GM12878 (cell line): Measurements from ENCODE around the gene DISP3. TPM values are rescaled to one million over a fixed set of nuclear protein-coding genes. Genes with fewer than 3 reads are reported as not detected.
A peak's percentile ranks its signal among the peaks of the same experiment; 100 is the strongest.

Experiments used
- CHD4 ChIP-seq: fragments of 200-600 bp; sonication (generic); IDR thresholded peaks from 2 replicates; pipeline ENCODE4 v1.6.1; 2016; ENCODE audit warnings: mild to moderate bottlenecking
- CREM ChIP-seq: IDR thresholded peaks from 2 replicates; pipeline ENCODE4 v1.6.1; 2014; ENCODE audit warnings: antibody characterized with exemption, low read depth
- ESRRA ChIP-seq: IDR thresholded peaks from 2 replicates; pipeline ENCODE4 v1.6.1; 2012; ENCODE audit warnings: mild to moderate bottlenecking, low read length, improper control_type of control experiment
- HCFC1 ChIP-seq: fragments of 150-350 bp; IDR thresholded peaks from 2 replicates; pipeline ENCODE4 v1.6.1; 2014; ENCODE audit warnings: low read length
- MXI1 ChIP-seq: fragments of 150-350 bp; IDR thresholded peaks from 2 replicates; pipeline ENCODE4 v1.6.1; 2011; ENCODE audit warnings: low read depth, mild to moderate bottlenecking, inconsistent platforms, low read length, improper control_type of control experiment
- PAX8 ChIP-seq: fragments of 450-650 bp; IDR thresholded peaks from 2 replicates; pipeline ENCODE4 v1.6.1; 2017; ENCODE audit warnings: mild to moderate bottlenecking, moderate library complexity
- SIX5 ChIP-seq: IDR thresholded peaks from 2 replicates; pipeline ENCODE4 v1.6.1; 2011; ENCODE audit warnings: mild to moderate bottlenecking, low read depth, low read length, moderate library complexity; ENCODE audit not compliant: severe bottlenecking
- SP1 ChIP-seq: IDR thresholded peaks from one replicate; pipeline ENCODE4 v1.6.1; 2011; ENCODE audit warnings: low read depth, low read length
- ZSCAN29 ChIP-seq: fragments of 450-650 bp; IDR thresholded peaks from 2 replicates; pipeline ENCODE4 v1.6.1; 2017; ENCODE audit warnings: mild to moderate bottlenecking, moderate library complexity
- polyA plus RNA-seq, 11 experiments: library from polyadenylated mRNA; depleted of rRNA in 4 of 11; unstranded in 6 of 11; stranded (reverse) in 5 of 11; fragments of >200 nt; fragmentation: Nextera tagmentation in 4 of 11; fragmentation: Illumina TruSeq in 1 of 11; extraction: Ambion mirVana in 4 of 11; extraction: Trizol in 1 of 11; gene quantifications; 1 replicate in 1 of 11; 2 replicates in 10 of 11; pipeline versions ENCODE4 v1.2.1 to v1.2.3, GENCODE V29; 2011 to 2016; ENCODE audit warnings: inconsistent platforms in 2 of 11, missing spikeins in 2 of 11, low read depth in 1 of 11
- total RNA-seq, 4 experiments: library from RNA; depleted of rRNA in 3 of 4; stranded (reverse); fragments of >200 nt in 3 of 4; fragmentation: Illumina TruSeq in 1 of 4; extraction: Trizol in 1 of 4; gene quantifications; 2 replicates each; pipeline versions ENCODE4 v1.2.1 to v1.2.3, GENCODE V29; 2013 to 2021
- TF ChIP-seq, protein P1 (sequence below): IDR thresholded peaks from 2 replicates; pipeline ENCODE4 v1.6.1; 2012; ENCODE audit warnings: low read depth, low read length, improper control_type of control experiment
- TF ChIP-seq, protein P2 (sequence below): fragments of 450-650 bp; formaldehyde crosslinking; IDR thresholded peaks from 2 replicates; pipeline ENCODE4 v1.5.0; 2022; ENCODE audit warnings: mild to moderate bottlenecking, missing genetic modification characterization
- TF ChIP-seq, protein P3 (sequence below): IDR thresholded peaks from 2 replicates; pipeline ENCODE4 v1.6.1; 2012; ENCODE audit warnings: mild to moderate bottlenecking, low read depth, low read length
- TF ChIP-seq, protein P4 (sequence below): fragments of 150-350 bp; IDR thresholded peaks from 2 replicates; pipeline ENCODE4 v1.6.1; 2014; ENCODE audit warnings: mild to moderate bottlenecking, low read depth, low read length
- TF ChIP-seq, protein P5 (sequence below): fragments of 450-650 bp; formaldehyde crosslinking; IDR thresholded peaks from 2 replicates; pipeline ENCODE4 v1.4.0; 2022; ENCODE audit warnings: mild to moderate bottlenecking, moderate library complexity

DISP3 gene
- total and polyA plus RNA-seq, 10 of the 15 experiments (the other 5 are each of a cell fraction or from before 2014, with no cell fraction given), result under 0.01 to 0.18 (median 0.09) TPM; not detected in 2

DNA sequence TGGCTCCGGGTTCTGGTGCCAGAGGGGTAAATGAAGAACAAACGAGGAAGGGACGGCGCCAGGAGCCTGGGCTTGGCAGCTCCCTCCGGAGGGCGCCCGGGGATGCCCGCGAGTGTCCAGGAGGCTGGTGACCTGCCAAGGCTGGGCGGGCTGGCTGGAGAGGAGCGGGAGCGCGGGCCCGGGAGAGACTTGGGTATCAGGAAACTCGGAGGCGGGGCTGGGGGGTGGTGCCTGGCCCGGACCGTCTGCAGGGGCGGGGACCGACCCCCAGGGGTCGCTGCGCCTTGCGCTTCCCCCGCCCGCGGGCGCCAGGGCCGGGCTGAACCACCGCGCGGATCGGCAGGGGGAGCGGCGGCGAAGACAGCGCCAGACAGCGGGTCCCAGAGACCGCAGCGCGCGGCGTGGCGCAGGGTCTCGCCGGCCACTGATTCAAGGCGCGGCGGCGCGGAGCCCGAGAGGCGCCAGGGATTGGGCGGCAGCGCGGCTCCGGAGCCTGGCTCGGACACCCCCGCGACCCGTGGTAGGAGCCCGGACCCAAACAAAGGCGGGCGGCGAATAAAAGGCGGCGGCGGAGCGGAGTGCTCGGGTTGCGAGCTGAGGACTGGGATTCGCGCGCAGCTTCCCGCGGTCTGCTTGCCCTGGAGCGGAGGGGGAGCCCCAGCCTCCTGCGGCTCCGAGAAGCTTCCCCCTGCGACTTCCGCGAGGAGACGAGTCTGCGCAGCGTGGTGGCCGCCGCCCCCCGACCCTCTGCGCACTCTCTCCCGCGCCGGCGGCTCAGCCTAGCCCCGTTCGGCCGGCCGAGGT is at the start of gene DISP3 (continued):
- TF ChIP-seq, protein P1, sequence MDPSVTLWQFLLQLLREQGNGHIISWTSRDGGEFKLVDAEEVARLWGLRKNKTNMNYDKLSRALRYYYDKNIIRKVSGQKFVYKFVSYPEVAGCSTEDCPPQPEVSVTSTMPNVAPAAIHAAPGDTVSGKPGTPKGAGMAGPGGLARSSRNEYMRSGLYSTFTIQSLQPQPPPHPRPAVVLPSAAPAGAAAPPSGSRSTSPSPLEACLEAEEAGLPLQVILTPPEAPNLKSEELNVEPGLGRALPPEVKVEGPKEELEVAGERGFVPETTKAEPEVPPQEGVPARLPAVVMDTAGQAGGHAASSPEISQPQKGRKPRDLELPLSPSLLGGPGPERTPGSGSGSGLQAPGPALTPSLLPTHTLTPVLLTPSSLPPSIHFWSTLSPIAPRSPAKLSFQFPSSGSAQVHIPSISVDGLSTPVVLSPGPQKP, result no peak
- TF ChIP-seq CREM, result no peak
- TF ChIP-seq PAX8, result no peak
- no peak for TF ChIP-seq ESRRA
- no peak for TF ChIP-seq MXI1
- no peak for TF ChIP-seq CHD4
- TF ChIP-seq, protein P2, sequence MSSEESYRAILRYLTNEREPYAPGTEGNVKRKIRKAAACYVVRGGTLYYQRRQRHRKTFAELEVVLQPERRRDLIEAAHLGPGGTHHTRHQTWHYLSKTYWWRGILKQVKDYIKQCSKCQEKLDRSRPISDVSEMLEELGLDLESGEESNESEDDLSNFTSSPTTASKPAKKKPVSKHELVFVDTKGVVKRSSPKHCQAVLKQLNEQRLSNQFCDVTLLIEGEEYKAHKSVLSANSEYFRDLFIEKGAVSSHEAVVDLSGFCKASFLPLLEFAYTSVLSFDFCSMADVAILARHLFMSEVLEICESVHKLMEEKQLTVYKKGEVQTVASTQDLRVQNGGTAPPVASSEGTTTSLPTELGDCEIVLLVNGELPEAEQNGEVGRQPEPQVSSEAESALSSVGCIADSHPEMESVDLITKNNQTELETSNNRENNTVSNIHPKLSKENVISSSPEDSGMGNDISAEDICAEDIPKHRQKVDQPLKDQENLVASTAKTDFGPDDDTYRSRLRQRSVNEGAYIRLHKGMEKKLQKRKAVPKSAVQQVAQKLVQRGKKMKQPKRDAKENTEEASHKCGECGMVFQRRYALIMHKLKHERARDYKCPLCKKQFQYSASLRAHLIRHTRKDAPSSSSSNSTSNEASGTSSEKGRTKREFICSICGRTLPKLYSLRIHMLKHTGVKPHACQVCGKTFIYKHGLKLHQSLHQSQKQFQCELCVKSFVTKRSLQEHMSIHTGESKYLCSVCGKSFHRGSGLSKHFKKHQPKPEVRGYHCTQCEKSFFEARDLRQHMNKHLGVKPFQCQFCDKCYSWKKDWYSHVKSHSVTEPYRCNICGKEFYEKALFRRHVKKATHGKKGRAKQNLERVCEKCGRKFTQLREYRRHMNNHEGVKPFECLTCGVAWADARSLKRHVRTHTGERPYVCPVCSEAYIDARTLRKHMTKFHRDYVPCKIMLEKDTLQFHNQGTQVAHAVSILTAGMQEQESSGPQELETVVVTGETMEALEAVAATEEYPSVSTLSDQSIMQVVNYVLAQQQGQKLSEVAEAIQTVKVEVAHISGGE (CRISPR knock-in tag), result no peak
- TF ChIP-seq SIX5, result no peak
- TF ChIP-seq, protein P3, sequence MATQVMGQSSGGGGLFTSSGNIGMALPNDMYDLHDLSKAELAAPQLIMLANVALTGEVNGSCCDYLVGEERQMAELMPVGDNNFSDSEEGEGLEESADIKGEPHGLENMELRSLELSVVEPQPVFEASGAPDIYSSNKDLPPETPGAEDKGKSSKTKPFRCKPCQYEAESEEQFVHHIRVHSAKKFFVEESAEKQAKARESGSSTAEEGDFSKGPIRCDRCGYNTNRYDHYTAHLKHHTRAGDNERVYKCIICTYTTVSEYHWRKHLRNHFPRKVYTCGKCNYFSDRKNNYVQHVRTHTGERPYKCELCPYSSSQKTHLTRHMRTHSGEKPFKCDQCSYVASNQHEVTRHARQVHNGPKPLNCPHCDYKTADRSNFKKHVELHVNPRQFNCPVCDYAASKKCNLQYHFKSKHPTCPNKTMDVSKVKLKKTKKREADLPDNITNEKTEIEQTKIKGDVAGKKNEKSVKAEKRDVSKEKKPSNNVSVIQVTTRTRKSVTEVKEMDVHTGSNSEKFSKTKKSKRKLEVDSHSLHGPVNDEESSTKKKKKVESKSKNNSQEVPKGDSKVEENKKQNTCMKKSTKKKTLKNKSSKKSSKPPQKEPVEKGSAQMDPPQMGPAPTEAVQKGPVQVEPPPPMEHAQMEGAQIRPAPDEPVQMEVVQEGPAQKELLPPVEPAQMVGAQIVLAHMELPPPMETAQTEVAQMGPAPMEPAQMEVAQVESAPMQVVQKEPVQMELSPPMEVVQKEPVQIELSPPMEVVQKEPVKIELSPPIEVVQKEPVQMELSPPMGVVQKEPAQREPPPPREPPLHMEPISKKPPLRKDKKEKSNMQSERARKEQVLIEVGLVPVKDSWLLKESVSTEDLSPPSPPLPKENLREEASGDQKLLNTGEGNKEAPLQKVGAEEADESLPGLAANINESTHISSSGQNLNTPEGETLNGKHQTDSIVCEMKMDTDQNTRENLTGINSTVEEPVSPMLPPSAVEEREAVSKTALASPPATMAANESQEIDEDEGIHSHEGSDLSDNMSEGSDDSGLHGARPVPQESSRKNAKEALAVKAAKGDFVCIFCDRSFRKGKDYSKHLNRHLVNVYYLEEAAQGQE, result no peak
- TF ChIP-seq SP1, result peak; percentile 75
- TF ChIP-seq, protein P4, sequence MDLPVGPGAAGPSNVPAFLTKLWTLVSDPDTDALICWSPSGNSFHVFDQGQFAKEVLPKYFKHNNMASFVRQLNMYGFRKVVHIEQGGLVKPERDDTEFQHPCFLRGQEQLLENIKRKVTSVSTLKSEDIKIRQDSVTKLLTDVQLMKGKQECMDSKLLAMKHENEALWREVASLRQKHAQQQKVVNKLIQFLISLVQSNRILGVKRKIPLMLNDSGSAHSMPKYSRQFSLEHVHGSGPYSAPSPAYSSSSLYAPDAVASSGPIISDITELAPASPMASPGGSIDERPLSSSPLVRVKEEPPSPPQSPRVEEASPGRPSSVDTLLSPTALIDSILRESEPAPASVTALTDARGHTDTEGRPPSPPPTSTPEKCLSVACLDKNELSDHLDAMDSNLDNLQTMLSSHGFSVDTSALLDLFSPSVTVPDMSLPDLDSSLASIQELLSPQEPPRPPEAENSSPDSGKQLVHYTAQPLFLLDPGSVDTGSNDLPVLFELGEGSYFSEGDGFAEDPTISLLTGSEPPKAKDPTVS, result no peak
- TF ChIP-seq HCFC1, result no peak
- TF ChIP-seq ZSCAN29, result peak; percentile 56; the same call in 1 of the 2 replicates
- TF ChIP-seq, protein P5, sequence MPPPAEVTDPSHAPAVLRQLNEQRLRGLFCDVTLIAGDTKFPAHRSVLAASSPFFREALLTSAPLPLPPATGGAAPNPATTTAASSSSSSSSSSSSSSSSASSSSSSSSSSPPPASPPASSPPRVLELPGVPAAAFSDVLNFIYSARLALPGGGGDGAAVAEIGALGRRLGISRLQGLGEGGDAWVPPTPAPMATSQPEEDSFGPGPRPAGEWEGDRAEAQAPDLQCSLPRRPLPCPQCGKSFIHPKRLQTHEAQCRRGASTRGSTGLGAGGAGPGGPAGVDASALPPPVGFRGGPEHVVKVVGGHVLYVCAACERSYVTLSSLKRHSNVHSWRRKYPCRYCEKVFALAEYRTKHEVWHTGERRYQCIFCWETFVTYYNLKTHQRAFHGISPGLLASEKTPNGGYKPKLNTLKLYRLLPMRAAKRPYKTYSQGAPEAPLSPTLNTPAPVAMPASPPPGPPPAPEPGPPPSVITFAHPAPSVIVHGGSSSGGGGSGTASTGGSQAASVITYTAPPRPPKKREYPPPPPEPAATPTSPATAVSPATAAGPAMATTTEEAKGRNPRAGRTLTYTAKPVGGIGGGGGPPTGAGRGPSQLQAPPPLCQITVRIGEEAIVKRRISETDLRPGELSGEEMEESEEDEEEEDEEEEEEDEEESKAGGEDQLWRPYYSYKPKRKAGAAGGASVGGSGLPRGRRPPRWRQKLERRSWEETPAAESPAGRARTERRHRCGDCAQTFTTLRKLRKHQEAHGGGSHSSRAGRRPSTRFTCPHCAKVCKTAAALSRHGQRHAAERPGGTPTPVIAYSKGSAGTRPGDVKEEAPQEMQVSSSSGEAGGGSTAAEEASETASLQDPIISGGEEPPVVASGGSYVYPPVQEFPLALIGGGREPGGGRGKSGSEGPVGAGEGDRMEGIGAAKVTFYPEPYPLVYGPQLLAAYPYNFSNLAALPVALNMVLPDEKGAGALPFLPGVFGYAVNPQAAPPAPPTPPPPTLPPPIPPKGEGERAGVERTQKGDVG, result no peak
